AG08396 (cell line): ENCODE results near the gene PACRG.

ENCODE experiments used
- DNase-seq: peaks from one replicate; pipeline ENCODE4 v3.0.0; 2012; ENCODE audit warnings: low spot score, mixed read lengths

PACRG gene

DNA sequence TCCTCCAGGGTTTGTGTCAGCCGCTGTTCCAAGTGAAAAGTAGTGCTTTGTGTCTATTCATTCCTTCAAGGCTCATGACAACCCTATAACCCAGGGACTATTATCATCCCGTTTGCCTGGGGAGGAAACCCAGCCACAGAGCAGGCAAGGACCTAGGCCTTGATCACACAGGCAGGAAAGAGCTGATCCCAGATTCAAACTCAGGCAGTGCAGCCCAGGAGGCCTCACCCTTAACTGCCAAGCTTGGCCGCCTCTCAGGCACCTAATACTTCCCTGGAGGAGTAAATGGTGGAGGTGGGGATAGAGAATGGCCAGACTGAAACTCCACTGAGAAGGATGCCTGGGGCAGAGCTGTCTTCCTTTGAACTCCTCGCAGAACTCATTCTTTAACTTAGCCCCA is 471.6 kb downstream of the PACRG start:
- no peak for DNase-seq

DNA sequence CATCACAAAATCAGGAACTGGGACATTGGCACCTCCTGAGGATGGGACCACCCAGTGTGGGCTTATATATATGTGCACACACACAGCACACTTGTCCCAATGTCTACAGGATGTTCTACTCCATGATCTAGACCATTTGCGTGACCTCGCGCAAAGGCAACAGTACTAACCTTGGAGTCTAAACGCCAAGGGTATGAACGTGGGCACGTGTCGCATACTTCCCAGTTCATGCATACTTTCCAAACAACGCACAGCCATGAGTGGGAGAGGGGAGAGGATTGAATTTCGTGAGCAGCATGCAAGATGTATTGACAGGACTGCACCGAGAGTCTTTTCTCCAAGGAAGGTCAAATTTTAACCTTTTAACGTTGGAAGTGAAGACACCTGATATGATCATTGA is 472.5 kb downstream of the PACRG start:
- DNase-seq = no peak

DNA sequence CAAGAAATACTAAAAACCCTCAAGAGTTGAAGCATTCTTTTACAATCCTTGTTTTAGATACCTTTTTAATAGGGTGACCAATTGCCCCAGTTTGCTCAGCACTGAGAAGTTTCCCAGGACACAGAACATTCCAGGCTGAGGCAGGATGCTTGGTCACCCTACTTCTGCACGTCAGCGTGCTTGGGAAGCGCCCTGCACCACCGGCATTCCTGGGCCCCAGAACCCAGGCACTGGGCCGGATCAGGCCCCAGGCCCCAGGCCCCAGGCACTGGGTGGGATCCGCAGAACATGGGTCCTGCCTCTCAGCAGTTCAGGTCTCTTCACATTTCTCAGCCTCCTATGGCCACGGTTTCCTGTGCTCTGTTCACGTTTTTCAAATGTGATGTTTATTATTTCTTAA is 472.9 kb downstream of the PACRG start:
- no peak for DNase-seq

DNA sequence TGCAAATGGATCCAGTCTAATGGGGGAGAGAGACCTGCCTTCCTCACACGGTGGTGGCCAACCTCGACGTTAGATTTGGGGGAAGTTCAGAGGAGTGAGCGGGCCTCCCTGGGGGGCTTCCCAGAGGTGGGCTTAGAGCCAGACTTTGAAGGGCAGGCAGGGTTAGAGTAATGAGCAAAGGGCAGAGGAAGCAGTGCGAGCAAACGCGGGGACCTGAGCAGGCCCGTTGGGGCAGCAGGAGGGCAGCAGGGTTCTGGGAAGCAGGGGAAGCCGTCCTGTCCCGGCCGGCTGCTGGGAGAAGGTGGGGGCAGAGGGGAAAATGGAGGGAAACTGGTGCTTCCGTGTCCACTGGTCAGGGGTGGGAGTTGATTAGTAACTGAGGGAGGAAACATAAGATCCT is 474.1 kb downstream of the PACRG start:
- DNase-seq = no peak

DNA sequence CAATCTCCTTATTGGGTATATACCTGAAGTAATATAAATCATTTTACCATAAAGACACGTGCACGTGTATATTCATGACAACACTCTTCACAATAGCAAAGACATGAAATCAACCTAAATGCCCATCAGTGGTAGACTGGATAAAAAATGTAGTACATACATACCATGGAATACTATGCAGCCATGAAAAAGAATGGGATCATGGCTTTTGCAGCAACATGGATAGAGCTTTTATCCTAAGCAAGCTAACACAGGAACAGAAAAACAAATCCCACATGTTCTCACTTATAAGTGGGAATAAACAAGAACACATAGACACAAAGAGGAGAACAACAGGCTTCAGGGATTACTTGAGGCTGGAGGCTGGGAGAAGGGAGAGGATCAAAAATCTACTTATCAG is 478.4 kb downstream of the PACRG start:
- no peak for DNase-seq

DNA sequence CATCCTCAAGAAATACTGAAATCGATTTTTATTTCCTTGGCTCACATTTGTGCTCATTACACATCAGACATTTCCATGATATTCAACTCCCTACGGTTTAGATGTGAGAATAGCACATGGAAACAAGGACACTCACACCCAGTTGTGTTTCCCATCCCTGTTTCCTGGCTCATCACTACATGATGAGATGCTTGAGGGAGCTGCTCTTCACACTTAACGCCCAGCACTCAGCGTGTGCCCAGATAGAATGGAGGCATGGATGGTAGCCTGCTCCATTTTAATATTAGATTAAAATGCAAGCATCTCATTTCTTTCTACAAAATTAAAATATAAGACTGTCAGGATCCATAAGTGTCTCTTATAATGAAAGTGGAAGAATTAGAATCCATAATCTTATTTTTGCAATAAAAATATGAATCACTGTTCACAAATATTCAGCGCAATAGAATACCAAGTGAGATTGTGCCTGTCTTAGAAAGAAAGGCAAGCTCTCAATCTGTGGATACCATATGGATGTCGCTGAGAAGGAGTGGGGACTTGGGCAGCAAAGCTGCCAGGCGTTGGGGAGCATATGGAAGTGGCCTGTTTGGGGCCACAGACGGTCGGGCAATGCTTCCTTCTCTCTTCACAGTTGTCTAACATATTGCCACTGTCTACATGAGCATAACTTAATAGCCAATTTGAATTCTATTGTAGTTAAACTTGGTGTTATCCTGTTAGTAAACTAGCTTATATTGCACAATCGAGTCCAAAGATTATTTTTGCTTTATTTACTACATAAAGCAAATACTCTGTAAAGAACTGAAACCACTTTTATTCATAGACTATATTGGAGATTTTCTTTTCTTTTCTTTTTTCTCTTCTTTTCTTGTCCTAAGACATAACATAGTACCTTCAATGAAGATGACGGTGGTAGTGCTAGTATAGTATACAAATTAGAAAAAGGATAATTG is 479.9 kb downstream of the PACRG start:
- no peak for DNase-seq

DNA sequence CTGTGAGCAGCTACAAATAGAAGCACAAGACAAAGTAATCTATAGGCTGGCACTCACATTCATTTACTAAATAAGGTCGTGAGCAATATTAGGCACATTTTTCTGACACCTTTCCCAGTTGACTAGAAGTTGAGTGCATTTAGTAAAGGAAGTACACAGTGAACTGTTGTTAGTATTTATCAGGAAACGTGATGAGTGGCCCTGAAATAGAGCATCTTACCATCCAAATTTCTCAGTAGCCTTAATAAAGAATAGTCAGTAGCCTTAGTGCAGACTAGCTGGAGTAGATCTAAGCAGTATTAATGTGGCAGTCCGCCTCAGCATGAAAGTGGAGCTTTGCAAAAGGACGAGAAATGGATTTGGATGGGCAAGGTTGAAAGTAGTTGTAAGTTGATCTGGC is 481.2 kb downstream of the PACRG start:
- no peak for DNase-seq

DNA sequence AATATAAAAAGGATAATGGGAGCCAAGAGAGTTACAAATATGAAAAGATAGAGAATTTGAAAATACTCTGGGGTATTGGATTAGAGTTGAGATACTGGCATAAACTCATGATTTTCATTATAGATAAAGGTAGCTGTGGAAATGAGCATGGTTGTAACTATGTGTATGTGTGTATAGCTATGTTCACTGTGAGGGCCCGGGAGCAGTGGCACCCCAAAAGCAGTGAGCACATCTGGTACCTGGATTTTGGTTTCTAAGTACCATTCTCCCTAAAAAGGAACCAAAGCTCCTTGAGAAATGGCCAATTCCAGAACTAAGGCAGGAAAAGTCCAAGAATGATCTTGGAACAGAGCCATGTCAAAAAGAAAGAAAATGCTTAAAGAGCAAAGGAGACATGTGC is 484.3 kb downstream of the PACRG start:
- no peak for DNase-seq

DNA sequence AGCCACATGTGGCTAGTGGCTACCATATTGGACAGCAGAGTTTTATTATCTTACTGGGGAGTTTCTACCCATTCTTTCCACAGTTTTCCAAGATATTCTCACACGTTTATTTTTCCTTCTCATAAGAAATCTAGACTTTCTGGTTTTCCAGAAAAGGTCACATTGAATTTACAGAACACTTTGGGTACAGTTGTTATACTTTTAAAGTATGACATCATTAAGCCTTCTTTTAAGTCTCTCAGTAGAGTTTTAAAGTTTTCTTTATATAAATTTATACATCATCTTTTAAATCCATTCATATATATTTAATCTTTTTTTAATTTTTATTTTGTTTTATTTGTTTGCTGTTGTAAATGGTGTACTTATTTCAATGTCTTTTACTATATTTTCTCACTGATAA is 486.5 kb downstream of the PACRG start:
- DNase-seq = no peak

DNA sequence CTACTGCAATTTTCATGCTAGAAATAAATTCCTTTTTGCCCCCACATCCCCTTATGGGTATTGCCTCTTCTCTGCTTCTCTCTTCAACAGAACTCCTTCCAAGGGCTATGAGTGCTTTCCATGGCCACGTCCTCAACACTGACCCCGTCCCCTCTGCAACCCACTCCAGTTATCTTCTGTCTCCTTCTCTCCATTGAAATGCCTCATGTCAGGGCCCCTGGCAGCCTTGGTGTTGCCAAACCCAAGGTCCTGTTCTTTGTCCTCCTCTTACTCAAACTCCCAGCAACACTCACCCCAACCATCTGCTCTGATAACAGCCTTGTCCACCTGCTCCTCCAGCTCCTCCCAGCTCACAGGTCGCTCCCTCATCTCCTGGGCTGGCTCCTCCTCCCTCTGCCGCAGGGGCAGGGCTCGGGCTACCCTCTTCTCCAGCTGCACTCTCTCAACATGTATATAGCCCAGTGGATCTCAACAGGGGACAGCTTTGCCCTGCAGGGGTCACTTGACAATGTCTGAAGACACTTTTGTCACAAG is 490.7 kb downstream of the PACRG start:
- no peak for DNase-seq

DNA sequence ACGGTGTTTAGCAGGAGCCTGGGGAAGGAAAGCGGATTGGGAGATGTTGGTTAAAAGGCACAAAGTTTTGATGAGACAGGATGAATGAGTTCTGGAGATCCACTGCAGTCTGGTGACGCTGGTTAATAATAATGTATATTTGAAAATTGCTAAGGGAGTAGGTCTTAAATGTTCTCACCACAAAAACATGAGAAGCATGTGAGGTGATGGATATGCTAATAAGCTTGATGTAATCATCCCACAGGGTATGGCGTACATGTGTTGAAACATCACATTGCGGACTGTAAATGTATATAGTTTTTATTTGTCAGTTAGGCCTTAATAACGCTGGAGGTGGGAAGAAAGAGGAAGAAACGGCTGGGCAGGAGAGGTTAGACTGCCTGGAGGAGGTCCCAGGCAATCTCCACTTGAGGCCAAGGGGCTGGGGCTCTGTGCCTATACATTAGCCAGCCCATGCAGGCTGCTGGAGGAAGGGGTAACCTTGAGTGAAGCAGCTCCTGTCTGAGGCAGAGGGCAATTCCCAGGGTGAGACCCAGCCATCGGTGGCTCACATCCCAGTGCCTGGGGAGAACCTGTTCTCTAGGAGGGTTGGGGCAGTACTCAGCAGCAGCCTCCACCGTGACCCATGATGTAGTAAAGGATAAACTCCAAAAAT is 498.5 kb downstream of the PACRG start:
- no peak for DNase-seq

DNA sequence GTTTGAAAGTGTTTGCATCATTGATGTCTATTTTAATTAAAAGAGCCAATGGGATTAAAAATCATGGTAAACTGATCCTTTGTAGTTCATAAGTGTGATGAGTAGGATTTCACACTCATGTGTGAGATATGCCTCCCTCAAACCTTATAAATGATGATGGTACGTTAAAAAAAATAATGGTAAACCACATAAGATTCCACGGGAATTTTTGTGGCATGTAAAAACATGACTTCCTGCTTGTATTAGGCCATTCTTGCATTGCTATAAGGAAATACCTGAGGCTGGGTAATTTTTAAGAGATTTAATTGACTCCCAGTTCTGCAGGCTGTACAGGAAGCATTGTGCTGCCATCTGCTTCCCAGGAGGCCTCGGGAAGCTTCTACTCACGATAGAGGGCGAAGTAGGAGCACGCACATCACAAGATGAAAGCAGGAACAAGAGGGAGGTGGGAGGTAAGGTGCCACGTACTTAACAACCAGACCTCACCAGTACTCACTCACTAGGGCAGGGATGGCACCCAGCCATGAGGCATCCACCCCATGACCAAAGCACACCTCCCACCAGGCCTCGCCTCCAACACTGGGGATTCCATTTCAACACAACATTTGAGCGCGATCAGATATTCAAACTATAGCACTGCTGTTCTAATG is 499.2 kb downstream of the PACRG start:
- DNase-seq = no peak

DNA sequence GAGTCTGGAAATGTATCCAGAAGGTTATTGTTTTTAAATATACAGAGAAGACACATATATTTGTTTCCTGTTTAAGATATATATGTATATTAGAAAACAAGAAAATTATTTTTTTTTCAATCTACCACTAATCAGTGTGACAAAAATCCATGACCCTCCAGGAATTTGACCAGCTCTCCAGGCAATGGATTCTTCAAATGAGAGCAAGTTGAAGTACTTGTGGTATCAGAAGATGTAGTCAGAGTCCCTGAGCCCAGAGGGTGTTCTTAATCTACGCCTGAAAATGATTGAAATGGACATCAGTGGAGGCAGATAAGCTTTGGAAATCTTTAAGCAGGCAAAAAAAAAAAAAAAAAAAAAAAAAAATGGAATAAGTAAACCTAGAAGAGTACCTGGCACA is 500.3 kb downstream of the PACRG start:
- no peak for DNase-seq

DNA sequence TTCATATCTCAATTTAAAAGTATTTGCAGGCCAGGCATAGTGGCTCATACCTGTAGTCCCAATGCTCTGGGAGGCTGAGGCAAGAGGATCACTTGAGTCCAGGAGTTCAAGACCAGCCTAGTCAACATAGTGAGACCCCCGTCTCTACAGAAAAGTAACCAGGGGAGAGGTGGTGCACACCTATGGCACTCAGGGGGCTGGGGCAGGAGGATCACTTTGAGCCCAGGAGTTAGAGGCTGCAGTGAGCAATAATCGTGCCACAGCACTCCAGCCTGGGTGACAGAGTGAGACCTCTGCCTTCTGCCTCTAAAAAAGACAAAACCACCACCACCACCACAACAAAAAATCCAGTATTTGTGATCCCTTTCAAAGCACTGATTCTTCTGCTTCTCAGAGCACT is 501.3 kb downstream of the PACRG start:
- no peak for DNase-seq

DNA sequence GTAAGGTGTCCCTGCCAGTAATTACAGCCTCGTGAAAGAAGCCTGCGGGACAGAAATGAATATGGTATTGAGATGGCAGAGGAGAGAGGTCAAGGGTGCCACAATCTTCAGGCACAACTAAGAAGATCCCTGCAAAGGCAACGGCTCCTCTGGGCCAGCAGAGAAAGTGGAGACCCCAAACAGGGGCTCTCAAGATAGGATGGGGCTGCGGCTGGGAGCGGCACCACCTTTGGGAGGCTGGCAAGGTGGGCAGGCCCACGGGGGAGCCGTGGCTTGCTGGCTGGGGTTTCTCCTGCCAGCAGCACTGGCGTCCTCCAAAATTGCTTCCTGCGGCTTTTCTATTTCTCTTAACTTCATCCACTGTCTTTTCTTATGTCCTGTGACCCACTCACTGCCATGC is 503.1 kb downstream of the PACRG start:
- DNase-seq = no peak

DNA sequence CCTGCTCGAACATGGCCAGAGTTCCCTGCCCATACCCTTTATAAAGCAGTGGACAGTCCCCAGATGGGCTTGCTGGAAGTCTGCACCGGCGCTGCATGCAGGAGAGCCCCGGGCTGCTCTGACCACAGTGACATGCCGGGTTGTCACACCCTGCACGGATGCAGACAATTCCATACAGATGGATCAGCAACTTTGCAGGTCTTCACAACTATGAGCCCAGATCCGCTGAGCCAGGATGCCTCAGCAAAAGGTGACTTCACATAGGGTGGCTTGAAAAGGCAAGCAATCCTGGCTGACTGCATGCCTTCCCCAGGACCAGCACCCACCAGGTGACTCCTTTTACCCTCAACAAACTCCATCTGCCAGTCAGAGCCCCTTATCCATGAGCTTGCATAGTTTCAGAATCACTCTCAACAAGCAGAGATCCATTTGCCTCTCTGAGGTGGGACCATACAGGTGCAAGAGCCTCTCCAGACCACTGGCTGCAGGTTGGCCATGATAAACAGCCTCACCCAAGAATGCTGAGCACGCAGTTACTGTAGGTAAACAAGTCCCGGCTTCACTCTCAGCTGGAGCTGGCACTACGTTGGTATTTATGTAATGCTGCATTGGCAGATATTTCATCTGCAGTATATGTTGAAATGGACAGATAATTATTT is 503.7 kb downstream of the PACRG start:
- DNase-seq = no peak

DNA sequence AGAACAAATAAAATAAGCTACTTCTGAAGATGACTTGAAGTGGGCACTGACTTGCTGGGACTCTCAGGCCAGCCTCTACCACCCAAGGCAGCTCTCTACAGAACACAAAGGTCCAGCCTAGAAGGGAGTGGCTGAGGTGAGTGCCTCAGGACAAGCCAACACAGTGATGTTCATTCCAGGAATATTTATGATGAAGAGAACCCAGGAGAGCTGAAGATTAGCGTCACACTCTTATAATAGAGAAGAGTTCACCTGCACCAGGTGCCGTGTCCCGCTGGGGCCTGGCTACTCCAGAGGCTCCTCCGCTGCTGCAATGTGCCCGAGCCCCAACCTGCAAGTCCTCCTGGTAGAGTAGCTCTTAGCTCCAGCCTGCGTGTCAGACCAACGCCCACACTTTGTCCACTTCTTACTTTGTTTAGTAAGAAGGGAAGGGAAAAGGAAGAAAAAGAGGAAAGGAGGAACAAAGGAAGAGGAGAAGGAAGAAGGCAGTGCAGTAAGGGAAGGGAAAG is 504.3 kb downstream of the PACRG start:
- DNase-seq = no peak

DNA sequence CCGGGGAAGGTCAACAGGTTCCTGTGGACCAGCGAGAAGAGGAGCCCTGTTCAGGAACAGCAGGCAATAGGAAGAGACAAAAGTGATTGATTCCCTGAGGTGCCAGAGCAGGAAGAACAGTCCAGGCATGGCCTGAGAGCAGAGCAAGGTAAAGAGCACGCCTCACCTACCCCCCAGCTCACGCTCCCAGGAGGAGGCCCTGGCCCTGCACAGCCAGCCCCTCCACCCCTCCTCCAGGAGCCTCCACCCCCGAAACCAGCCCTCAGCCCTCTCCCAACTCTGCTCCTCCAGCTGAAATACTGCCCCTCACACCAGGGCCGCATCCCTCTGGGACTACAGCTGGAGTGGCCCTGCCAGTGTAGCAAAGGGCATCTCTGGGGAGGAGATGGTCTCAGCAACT is 504.9 kb downstream of the PACRG start:
- no peak for DNase-seq

DNA sequence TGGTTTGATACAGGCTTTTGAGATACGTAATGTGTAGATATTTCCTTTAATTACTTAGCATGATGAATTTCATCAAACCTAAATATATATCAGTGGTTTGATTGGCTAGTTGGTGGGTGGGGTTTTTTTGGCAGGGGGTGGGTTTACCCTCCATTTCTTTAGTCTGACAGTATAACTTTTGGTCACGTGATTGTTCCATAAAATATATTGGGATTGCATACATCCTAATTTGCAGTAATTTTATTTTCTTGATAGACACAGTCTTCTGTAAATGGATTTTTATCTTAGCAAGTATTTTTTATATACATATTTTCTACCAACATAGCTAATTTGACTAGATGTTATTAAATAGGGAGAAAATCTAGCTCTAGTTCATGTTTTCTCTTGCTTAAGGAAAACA is 509.3 kb downstream of the PACRG start:
- DNase-seq = no peak

DNA sequence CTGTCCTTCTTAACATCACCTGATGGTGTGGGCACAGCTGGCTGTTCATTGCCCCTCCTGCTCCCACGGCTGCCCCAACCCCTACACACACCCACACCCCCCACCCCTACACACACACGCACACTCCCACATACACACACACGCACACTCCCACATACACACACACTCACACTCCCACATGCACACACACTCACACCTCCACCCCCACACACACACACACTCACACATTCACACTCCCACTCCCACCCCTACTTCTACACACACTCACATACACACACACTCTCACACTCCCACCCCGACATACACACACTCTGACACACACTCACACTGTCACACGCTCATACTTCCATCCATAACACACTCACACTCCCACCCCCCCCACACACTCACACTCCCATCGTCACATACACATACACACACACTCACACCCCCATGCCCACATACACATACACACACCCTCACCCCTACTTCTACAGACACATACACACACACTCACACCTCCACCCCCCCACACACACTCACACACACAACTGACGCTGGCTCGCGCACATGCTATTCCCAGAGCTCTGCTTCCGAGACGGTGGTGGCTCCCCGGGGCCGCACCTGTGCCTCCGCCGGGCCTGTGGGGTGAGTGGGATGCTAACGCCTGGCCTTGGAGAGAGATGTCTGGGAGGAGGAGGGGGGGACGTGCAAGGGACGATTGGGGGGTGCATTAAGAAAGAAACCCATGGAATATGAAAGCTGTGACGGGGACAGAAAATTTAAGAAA is 512.0 kb downstream of the PACRG start:
- no peak for DNase-seq

DNA sequence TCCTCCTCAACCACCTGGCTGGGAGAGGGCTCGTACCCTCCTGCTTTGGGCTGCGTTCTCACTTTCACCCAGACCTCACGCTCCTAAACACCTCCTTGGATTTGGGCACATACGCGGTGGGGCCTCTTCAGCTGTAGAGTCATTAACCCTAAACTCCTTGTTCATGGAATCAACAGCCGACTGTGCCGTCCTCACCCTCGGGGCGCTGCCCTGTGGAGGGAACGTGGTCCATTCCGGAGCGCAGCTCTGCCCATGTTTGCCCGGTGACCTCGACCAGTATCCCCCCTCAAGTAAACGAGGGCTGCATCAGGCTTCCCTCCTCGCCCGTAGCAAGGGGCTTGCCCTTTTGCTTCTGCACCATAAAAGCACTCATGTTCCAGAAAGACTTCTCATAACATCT is 512.8 kb downstream of the PACRG start:
- no peak for DNase-seq
